ENCODE data around the gene EIF2D.

The EIF2D gene

GRCh38 chr1:206608108-206608698 is 4.1 kb downstream of the EIF2D start:
- Mint-ChIP-seq H3K4me1 (ENCODE audit: low read depth) (peaks cover 41% of the 10 kb centered on the region), H3K27ac (peak overlapping the region; percentile 77), H3K4me3 (peak overlapping the region; percentile 13), H3K36me3 (ENCODE audit: low read depth) (peaks cover 25% of the 10 kb centered on the region), H3K9me3 (no peaks in the 10 kb centered on the region), H3K27me3 (ENCODE audit: low read depth) (no peaks in the 10 kb centered on the region)

- peaks cover 30% of the 10 kb centered on the region for H3K36me3 Mint-ChIP-seq (ENCODE audit: low read depth)
- no peak overlapping the region for H3K27ac Mint-ChIP-seq
- H3K27me3 Mint-ChIP-seq (ENCODE audit: low read depth): no peaks in the 10 kb centered on the region
- H3K4me3 Mint-ChIP-seq: no peak overlapping the region
- peaks cover 40% of the 10 kb centered on the region for H3K4me1 Mint-ChIP-seq (ENCODE audit: low read depth)
- H3K9me3 Mint-ChIP-seq: no peaks in the 10 kb centered on the region
Observed at GRCh38 chr1:206606867-206607266, 5.4 kb downstream of the EIF2D start.

- H3K27ac Mint-ChIP-seq: no peak overlapping the region
- peaks cover 23% of the 10 kb centered on the region for H3K4me1 Mint-ChIP-seq (ENCODE audit: low read depth)
- no peak overlapping the region for H3K4me3 Mint-ChIP-seq
- no peaks in the 10 kb centered on the region for H3K9me3 Mint-ChIP-seq
- peaks cover 31% of the 10 kb centered on the region for H3K36me3 Mint-ChIP-seq (ENCODE audit: low read depth)
- no peaks in the 10 kb centered on the region for H3K27me3 Mint-ChIP-seq (ENCODE audit: low read depth)
Observed at GRCh38 chr1:206604861-206605260, 7.4 kb downstream of the EIF2D start.

- Mint-ChIP-seq H3K4me3 (no peak overlapping the region), H3K27ac (no peak overlapping the region), H3K9me3 (no peaks in the 10 kb centered on the region), H3K27me3 (ENCODE audit: low read depth) (no peaks in the 10 kb centered on the region), H3K36me3 (ENCODE audit: low read depth) (peaks cover 39% of the 10 kb centered on the region), H3K4me1 (ENCODE audit: low read depth) (peaks cover 2% of the 10 kb centered on the region)
Observed at GRCh38 chr1:206600527-206600926, 11.7 kb downstream of the EIF2D start.

- no peak overlapping the region for H3K4me3 Mint-ChIP-seq
- H3K36me3 Mint-ChIP-seq (ENCODE audit: low read depth): peaks cover 60% of the 10 kb centered on the region
- H3K9me3 Mint-ChIP-seq: no peaks in the 10 kb centered on the region
- no peaks in the 10 kb centered on the region for H3K27me3 Mint-ChIP-seq (ENCODE audit: low read depth)
- no peak overlapping the region for H3K27ac Mint-ChIP-seq
- H3K4me1 Mint-ChIP-seq (ENCODE audit: low read depth): peaks cover 22% of the 10 kb centered on the region
Observed at GRCh38 chr1:206596319-206596666, 16.0 kb downstream of the EIF2D start.

- H3K27me3 Mint-ChIP-seq (ENCODE audit: low read depth): no peaks in the 10 kb centered on the region
- no peak overlapping the region for H3K4me3 Mint-ChIP-seq
- H3K36me3 Mint-ChIP-seq (ENCODE audit: low read depth): peaks cover 61% of the 10 kb centered on the region
- H3K27ac Mint-ChIP-seq: no peak overlapping the region
- H3K4me1 Mint-ChIP-seq (ENCODE audit: low read depth): peaks cover 26% of the 10 kb centered on the region
- H3K9me3 Mint-ChIP-seq: no peaks in the 10 kb centered on the region
Observed at GRCh38 chr1:206595581-206596318, 16.5 kb downstream of the EIF2D start.

- Mint-ChIP-seq H3K27ac (peak overlapping the region; percentile 23), H3K27me3 (ENCODE audit: low read depth) (no peaks in the 10 kb centered on the region), H3K4me1 (ENCODE audit: low read depth) (peaks cover 47% of the 10 kb centered on the region), H3K9me3 (no peaks in the 10 kb centered on the region), H3K36me3 (ENCODE audit: low read depth) (peaks cover 66% of the 10 kb centered on the region), H3K4me3 (no peak overlapping the region)
Observed at GRCh38 chr1:206593351-206593925, 18.8 kb downstream of the EIF2D start.

GRCh38 chr1:206591696-206592095 is 20.6 kb downstream of the EIF2D start:
- Mint-ChIP-seq H3K27ac (peak overlapping the region; percentile 64), H3K27me3 (ENCODE audit: low read depth) (no peaks in the 10 kb centered on the region), H3K9me3 (no peaks in the 10 kb centered on the region), H3K4me3 (peak overlapping the region; percentile 19), H3K4me1 (ENCODE audit: low read depth) (peaks cover 63% of the 10 kb centered on the region), H3K36me3 (ENCODE audit: low read depth) (peaks cover 72% of the 10 kb centered on the region)

- H3K4me3 Mint-ChIP-seq: peak overlapping the region; percentile 39
- H3K27me3 Mint-ChIP-seq (ENCODE audit: low read depth): no peaks in the 10 kb centered on the region
- H3K9me3 Mint-ChIP-seq: no peaks in the 10 kb centered on the region
- H3K27ac Mint-ChIP-seq: peak overlapping the region; percentile 94
- peaks cover 67% of the 10 kb centered on the region for H3K4me1 Mint-ChIP-seq (ENCODE audit: low read depth)
- H3K36me3 Mint-ChIP-seq (ENCODE audit: low read depth): peaks cover 74% of the 10 kb centered on the region
Observed at GRCh38 chr1:206591226-206591625, 21.0 kb downstream of the EIF2D start.

- H3K4me3 Mint-ChIP-seq: peak overlapping the region; percentile 65
- H3K36me3 Mint-ChIP-seq (ENCODE audit: low read depth): peaks cover 68% of the 10 kb centered on the region
- no peaks in the 10 kb centered on the region for H3K27me3 Mint-ChIP-seq (ENCODE audit: low read depth)
- peaks cover 74% of the 10 kb centered on the region for H3K4me1 Mint-ChIP-seq (ENCODE audit: low read depth)
- H3K9me3 Mint-ChIP-seq: no peaks in the 10 kb centered on the region
- peak overlapping the region; percentile 94 for H3K27ac Mint-ChIP-seq
Observed at GRCh38 chr1:206590025-206590758, 22.1 kb downstream of the EIF2D start.

GRCh38 chr1:206589206-206589605 is 23.1 kb downstream of the EIF2D start:
- peak overlapping the region; percentile 94 for H3K27ac Mint-ChIP-seq
- H3K36me3 Mint-ChIP-seq (ENCODE audit: low read depth): peaks cover 68% of the 10 kb centered on the region
- peak overlapping the region; percentile 32 for H3K4me3 Mint-ChIP-seq
- peaks cover 80% of the 10 kb centered on the region for H3K4me1 Mint-ChIP-seq (ENCODE audit: low read depth)
- H3K27me3 Mint-ChIP-seq (ENCODE audit: low read depth): no peaks in the 10 kb centered on the region
- no peaks in the 10 kb centered on the region for H3K9me3 Mint-ChIP-seq

- H3K9me3 Mint-ChIP-seq: no peaks in the 10 kb centered on the region
- H3K4me3 Mint-ChIP-seq: peak overlapping the region; percentile 36
- peak overlapping the region; percentile 94 for H3K27ac Mint-ChIP-seq
- H3K27me3 Mint-ChIP-seq (ENCODE audit: low read depth): no peaks in the 10 kb centered on the region
- H3K4me1 Mint-ChIP-seq (ENCODE audit: low read depth): peaks cover 83% of the 10 kb centered on the region
- H3K36me3 Mint-ChIP-seq (ENCODE audit: low read depth): peaks cover 68% of the 10 kb centered on the region
Observed at GRCh38 chr1:206588492-206588891, 23.8 kb downstream of the EIF2D start.

GRCh38 chr1:206587904-206588303 is 24.4 kb downstream of the EIF2D start:
- Mint-ChIP-seq H3K27me3 (ENCODE audit: low read depth) (no peaks in the 10 kb centered on the region), H3K27ac (peak overlapping the region; percentile 94), H3K4me1 (ENCODE audit: low read depth) (peaks cover 86% of the 10 kb centered on the region), H3K36me3 (ENCODE audit: low read depth) (peaks cover 70% of the 10 kb centered on the region), H3K4me3 (peak overlapping the region; percentile 10), H3K9me3 (no peaks in the 10 kb centered on the region)

- Mint-ChIP-seq H3K9me3 (no peaks in the 10 kb centered on the region), H3K27me3 (ENCODE audit: low read depth) (no peaks in the 10 kb centered on the region), H3K27ac (peak overlapping the region; percentile 57), H3K4me1 (ENCODE audit: low read depth) (peaks cover 87% of the 10 kb centered on the region), H3K4me3 (no peak overlapping the region), H3K36me3 (ENCODE audit: low read depth) (peaks cover 64% of the 10 kb centered on the region)
Observed at GRCh38 chr1:206586501-206587445, 25.5 kb downstream of the EIF2D start.

Data from T-helper 1 cell treated with Interleukin-12 subunit alpha and Interleukin-12 subunit beta and Interleukin-4 antibody, amounts not matched to agents 30 μg/mL and 1 μg/mL, for 36 hours (primary cell).